GM12878 (cell line): ENCODE results near the gene NCBP2.

Experiments
- EGR1 ChIP-seq, 2 experiments: IDR thresholded peaks; 1 replicate in 1 of 2; 2 replicates in 1 of 2; pipeline ENCODE4 v1.6.1; 2011 to 2012; ENCODE audit warnings: low read depth in 2 of 2, low read length in 2 of 2, borderline replicate concordance in 1 of 2, mild to moderate bottlenecking in 1 of 2, moderate library complexity in 1 of 2
- EZH2 ChIP-seq: IDR thresholded peaks from 2 replicates; pipeline ENCODE4 v1.6.1; 2012; ENCODE audit warnings: low read depth, mild to moderate bottlenecking, control low read depth, inconsistent platforms, low read length, borderline replicate concordance; ENCODE audit not compliant: control insufficient read depth
- MYC ChIP-seq: IDR thresholded peaks from 2 replicates; pipeline ENCODE4 v1.6.1; 2011; ENCODE audit warnings: mild to moderate bottlenecking, low read length, moderate library complexity, inconsistent platforms; ENCODE audit not compliant: insufficient read depth, insufficient replicate concordance, insufficient read length, severe bottlenecking
- NFIC ChIP-seq: IDR thresholded peaks from 2 replicates; pipeline ENCODE4 v1.6.1; 2012; ENCODE audit warnings: low read depth, mild to moderate bottlenecking, inconsistent platforms, low read length, moderate library complexity
- POLR2AphosphoS2 ChIP-seq: IDR thresholded peaks from 2 replicates; pipeline ENCODE4 v1.6.1; 2011; ENCODE audit warnings: low read depth, mild to moderate bottlenecking, low read length, improper control_type of control experiment, moderate library complexity
- POLR2AphosphoS5 ChIP-seq: IDR thresholded peaks from 2 replicates; pipeline ENCODE4 v1.6.1; 2011; ENCODE audit warnings: mild to moderate bottlenecking, low read length, inconsistent platforms
- RAD21 ChIP-seq: IDR thresholded peaks from 2 replicates; pipeline ENCODE4 v1.6.1; 2011; ENCODE audit warnings: mild to moderate bottlenecking, low read depth, low read length, moderate library complexity; ENCODE audit not compliant: insufficient read depth
- RELA ChIP-seq: fragments of 450-650 bp; IDR thresholded peaks from 2 replicates; pipeline ENCODE4 v1.8.0; 2014; ENCODE audit warnings: borderline replicate concordance; ENCODE audit not compliant: partially characterized antibody
- ZBED1 ChIP-seq: IDR thresholded peaks from 2 replicates; pipeline ENCODE4 v1.6.1; 2016; ENCODE audit warnings: borderline replicate concordance
- ZNF274 ChIP-seq: IDR thresholded peaks from one replicate; pipeline ENCODE4 v1.8.0; 2011; ENCODE audit not compliant: insufficient read length, insufficient read depth
- TF ChIP-seq, protein P1 (sequence below), 3 experiments: IDR thresholded peaks in 2 of 3; conservative IDR thresholded peaks in 1 of 3; 2 replicates each; pipeline ENCODE4 v1.5.1; 2011; ENCODE audit warnings: low read depth in 3 of 3, low read length in 3 of 3, mild to moderate bottlenecking in 3 of 3, control low read depth in 2 of 3, moderate library complexity in 2 of 3, inconsistent platforms in 1 of 3, mixed read lengths in 1 of 3; ENCODE audit not compliant: control insufficient read depth in 2 of 3, insufficient read depth in 1 of 3; ENCODE audit errors: extremely low read depth in 1 of 3
- TF ChIP-seq, protein P2 (sequence below): IDR thresholded peaks from 2 replicates; pipeline ENCODE4 v1.6.1; 2011; ENCODE audit warnings: borderline replicate concordance, low read depth, mild to moderate bottlenecking, moderate library complexity, mixed read lengths, low read length; ENCODE audit not compliant: insufficient read depth; ENCODE audit errors: extremely low read length

DNA sequence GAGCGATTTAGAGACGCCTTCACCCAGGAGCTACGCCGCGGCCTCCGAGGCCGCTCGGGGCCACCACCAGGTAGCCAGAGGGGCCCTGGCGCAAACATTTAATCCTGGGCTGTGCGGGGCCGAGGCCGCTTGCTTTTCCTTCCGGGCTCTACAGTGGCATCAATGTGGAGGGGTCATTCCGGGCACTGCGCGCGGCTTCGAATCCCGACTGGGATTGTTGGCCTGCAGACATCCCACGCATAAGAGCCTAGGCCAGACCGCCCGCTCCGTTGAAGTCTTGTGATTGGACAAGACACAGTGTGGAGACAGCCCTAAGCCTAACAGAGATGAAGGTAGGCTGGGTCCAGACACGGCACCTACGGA is 568 bp upstream of the NCBP2 start:
- TF ChIP-seq ZBED1 (no peak), POLR2AphosphoS2 (no peak), EGR1 (IDR thresholded peaks at IDR 0.05; ENCODE audit: borderline replicate concordance in 1 of 2, low read depth in 2 of 2, low read length in 2 of 2) (no peak), ZNF274 (no peak), RAD21 (no peak), NFIC (no peak), RELA (no peak), MYC (no peak), EZH2 (no peak), POLR2AphosphoS5 (no peak)
- TF ChIP-seq, protein P1, sequence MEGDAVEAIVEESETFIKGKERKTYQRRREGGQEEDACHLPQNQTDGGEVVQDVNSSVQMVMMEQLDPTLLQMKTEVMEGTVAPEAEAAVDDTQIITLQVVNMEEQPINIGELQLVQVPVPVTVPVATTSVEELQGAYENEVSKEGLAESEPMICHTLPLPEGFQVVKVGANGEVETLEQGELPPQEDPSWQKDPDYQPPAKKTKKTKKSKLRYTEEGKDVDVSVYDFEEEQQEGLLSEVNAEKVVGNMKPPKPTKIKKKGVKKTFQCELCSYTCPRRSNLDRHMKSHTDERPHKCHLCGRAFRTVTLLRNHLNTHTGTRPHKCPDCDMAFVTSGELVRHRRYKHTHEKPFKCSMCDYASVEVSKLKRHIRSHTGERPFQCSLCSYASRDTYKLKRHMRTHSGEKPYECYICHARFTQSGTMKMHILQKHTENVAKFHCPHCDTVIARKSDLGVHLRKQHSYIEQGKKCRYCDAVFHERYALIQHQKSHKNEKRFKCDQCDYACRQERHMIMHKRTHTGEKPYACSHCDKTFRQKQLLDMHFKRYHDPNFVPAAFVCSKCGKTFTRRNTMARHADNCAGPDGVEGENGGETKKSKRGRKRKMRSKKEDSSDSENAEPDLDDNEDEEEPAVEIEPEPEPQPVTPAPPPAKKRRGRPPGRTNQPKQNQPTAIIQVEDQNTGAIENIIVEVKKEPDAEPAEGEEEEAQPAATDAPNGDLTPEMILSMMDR (IDR thresholded peaks at IDR 0.05 in 2 of 3, conservative IDR thresholded peaks at IDR 0.05 in 1 of 3; ENCODE audit: control insufficient read depth in 2 of 3, extremely low read depth in 1 of 3, insufficient read depth in 1 of 3, low read depth in 3 of 3, low read length in 3 of 3) = no peak
- TF ChIP-seq, protein P2, sequence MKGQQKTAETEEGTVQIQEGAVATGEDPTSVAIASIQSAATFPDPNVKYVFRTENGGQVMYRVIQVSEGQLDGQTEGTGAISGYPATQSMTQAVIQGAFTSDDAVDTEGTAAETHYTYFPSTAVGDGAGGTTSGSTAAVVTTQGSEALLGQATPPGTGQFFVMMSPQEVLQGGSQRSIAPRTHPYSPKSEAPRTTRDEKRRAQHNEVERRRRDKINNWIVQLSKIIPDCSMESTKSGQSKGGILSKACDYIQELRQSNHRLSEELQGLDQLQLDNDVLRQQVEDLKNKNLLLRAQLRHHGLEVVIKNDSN = no peak
